ENCODE data around the gene MLLT10. TPM values are rescaled to one million over a fixed set of nuclear protein-coding genes. Genes with fewer than 3 reads are reported as not detected.

MLLT10 gene
- total RNA-seq, 1 donor from 2014 or later = 39.0 TPM

DNA sequence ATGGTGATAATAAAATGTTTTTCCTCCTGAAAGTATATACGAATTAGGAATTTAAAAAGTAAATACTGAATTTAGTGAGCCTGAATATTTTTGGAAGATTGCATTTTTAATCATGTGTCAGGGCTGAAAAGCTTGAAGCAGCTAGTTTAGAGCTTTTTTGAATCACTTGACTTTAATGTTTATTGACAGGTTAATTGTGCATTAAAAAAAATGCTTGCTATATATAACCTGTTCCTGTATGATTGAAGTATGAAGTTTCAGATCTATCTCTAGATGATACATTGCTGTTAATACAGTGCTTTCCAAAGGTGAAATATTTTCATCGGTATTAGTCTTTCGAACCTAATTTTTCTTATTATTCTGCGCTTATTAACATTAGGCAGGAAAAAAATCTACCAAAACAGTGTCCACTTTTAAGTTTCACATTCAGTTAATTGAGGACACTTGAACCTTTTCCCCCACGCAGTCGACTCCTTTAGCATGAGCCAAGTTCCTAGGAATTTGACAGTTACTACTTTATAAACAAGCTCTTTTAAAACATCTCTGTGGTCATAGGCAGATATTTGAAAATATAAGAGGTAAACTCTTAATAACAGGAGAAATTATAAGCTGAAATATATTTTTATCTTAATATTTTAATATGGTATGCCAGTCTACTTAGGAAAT is 187.1 kb downstream of the MLLT10 start:
- H3K4me1 Mint-ChIP-seq (ENCODE audit: low read depth) = peaks cover 26% of the 10 kb centered on the region
- DNase-seq (ENCODE audit: low spot score) = no peak
- no peaks in the 10 kb centered on the region for H3K27me3 Mint-ChIP-seq (ENCODE audit: low read depth)

DNA sequence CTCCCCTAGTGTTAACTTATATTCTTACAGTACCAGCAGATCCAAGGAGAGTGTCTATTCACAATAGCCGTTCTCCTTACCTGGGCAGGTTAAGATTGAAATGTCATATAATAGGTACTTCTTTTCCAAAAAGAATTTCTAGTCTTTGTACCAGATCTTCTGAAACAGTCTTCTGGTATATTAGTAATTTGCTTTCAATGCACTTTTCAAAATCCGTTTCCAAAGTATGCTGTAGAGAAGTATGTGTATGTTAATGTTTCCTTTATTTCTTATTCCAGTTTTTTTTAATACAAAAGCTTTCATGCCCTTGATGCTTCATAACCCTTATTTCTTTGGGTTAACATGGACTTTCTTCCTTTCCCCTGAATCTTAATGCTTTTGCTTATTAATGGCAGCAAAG is 188.2 kb downstream of the MLLT10 start:
- DNase-seq (ENCODE audit: low spot score) = no peak
- Mint-ChIP-seq H3K27me3 (ENCODE audit: low read depth) (no peaks in the 10 kb centered on the region), H3K4me1 (ENCODE audit: low read depth) (peaks cover 34% of the 10 kb centered on the region), H3K4me3 (ENCODE audit: unreplicated experiment) (no peak overlapping the region), H3K36me3 (ENCODE audit: low read depth) (peaks cover 8% of the 10 kb centered on the region), H3K27ac (ENCODE audit: unreplicated experiment) (no peak overlapping the region), H3K9me3 (ENCODE audit: low read depth) (no peaks in the 10 kb centered on the region)
- TF ChIP-seq, protein P1, sequence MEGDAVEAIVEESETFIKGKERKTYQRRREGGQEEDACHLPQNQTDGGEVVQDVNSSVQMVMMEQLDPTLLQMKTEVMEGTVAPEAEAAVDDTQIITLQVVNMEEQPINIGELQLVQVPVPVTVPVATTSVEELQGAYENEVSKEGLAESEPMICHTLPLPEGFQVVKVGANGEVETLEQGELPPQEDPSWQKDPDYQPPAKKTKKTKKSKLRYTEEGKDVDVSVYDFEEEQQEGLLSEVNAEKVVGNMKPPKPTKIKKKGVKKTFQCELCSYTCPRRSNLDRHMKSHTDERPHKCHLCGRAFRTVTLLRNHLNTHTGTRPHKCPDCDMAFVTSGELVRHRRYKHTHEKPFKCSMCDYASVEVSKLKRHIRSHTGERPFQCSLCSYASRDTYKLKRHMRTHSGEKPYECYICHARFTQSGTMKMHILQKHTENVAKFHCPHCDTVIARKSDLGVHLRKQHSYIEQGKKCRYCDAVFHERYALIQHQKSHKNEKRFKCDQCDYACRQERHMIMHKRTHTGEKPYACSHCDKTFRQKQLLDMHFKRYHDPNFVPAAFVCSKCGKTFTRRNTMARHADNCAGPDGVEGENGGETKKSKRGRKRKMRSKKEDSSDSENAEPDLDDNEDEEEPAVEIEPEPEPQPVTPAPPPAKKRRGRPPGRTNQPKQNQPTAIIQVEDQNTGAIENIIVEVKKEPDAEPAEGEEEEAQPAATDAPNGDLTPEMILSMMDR (IDR thresholded peaks at IDR 0.05) = no peak

More for the DNA sequence above, 187.1 kb downstream of the MLLT10 start:
- Mint-ChIP-seq H3K36me3 (ENCODE audit: low read depth) (peaks cover 8% of the 10 kb centered on the region), H3K27ac (ENCODE audit: unreplicated experiment) (no peak overlapping the region), H3K4me3 (ENCODE audit: unreplicated experiment) (no peak overlapping the region), H3K9me3 (ENCODE audit: low read depth) (no peaks in the 10 kb centered on the region)
- TF ChIP-seq, protein P1 (IDR thresholded peaks at IDR 0.05) = no peak

DNA sequence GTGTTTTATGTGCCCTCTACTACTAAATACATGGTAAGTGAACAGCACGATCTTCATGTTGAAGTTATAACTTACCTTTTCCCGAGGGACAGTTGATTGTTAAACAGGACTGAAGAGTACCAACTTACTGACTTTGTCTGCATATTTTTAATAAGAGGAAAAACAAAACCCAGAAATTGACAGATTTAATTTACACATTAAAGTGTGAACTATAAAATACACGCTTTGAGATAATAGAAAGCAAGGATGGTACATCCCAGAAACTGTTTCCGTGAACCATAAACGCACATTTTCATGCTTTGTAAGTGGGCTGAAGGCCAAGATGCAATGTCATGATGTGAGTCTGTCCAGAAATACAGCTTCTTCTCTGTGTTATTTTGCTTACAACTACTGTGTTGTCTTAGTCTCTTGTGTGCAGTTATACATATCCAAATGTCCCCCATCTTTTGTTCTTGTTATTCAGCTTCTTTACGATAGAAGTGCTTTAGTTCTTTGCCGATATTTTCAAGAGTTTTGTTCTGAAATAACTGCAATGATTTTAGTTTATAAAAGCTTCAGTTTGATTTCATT is 190.1 kb downstream of the MLLT10 start:
- peaks cover 42% of the 10 kb centered on the region for H3K4me1 Mint-ChIP-seq (ENCODE audit: low read depth)
- TF ChIP-seq, protein P1 (IDR thresholded peaks at IDR 0.05) = no peak
- H3K27ac Mint-ChIP-seq (ENCODE audit: unreplicated experiment) = peak overlapping the region; percentile 87
- peaks cover 3% of the 10 kb centered on the region for H3K36me3 Mint-ChIP-seq (ENCODE audit: low read depth)
- H3K27me3 Mint-ChIP-seq (ENCODE audit: low read depth) = no peaks in the 10 kb centered on the region
- no peaks in the 10 kb centered on the region for H3K9me3 Mint-ChIP-seq (ENCODE audit: low read depth)
- no peak overlapping the region for H3K4me3 Mint-ChIP-seq (ENCODE audit: unreplicated experiment)
- no peak for DNase-seq (ENCODE audit: low spot score)

DNA sequence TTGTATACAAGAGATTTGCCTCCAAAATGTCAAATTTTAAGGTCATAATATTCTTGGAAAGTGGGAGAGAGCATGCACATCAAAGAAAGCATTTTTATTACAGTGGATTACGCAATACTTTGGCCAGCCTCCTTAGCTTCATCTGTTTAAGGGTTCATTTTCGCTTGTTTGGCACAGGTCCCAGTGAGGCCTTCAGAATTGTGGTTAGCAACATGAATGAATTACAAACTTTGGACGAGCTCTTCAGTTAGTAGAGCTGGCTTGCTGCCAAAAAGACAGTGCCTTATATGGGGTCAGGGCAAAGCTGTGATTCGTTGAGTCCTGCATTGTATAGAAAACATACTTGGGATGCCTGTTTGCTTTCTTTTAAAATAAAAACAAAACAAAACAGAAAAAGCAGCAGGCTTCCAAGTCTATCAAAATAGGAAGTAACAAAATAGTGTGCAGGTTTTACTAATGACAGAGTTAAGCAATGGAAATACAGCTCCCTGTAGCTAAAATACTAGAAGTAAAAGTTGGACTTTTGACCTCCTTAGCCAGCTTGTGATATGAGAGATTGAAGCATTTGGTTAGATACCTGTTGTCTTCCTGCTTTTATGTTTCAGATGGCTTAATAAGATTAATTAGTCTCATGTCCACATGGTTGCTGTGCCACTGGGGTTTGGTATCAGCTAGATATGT is 190.8 kb downstream of the MLLT10 start:
- peaks cover 3% of the 10 kb centered on the region for H3K36me3 Mint-ChIP-seq (ENCODE audit: low read depth)
- H3K27ac Mint-ChIP-seq (ENCODE audit: unreplicated experiment) = peak overlapping the region; percentile 87
- H3K4me3 Mint-ChIP-seq (ENCODE audit: unreplicated experiment) = no peak overlapping the region
- no peak for DNase-seq (ENCODE audit: low spot score)
- peaks cover 46% of the 10 kb centered on the region for H3K4me1 Mint-ChIP-seq (ENCODE audit: low read depth)
- TF ChIP-seq, protein P1 (IDR thresholded peaks at IDR 0.05) = no peak
- no peaks in the 10 kb centered on the region for H3K27me3 Mint-ChIP-seq (ENCODE audit: low read depth)
- H3K9me3 Mint-ChIP-seq (ENCODE audit: low read depth) = no peaks in the 10 kb centered on the region

DNA sequence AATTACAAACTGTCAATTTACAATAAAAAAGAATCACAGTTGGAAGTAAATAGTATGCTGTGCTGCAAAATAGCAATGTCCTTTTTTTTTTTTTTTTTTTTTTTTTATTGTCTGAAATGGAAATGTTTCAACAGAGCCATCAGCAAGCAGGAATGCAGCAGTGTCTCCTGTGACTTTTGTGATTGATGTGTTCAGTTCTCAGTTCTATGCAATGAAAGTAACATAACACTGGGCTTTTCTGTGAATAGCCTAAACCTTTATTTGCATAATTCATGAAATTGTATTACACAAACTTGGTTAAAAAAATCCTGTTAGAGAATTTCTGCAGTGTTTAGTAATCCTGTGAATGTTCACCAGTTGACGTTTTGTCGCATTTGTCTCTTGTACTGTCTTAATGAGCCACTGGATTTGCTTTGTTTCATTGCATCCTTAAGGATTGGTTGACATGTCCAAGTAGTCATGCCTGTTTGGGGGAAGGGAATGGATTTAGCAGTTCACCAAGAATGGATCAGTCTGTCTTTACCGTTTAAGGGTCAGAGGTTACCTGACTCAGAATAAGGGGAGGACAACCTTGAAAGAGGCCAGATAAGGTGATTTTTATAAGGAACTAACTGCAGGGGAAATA is 192.7 kb downstream of the MLLT10 start:
- no peaks in the 10 kb centered on the region for H3K27me3 Mint-ChIP-seq (ENCODE audit: low read depth)
- peaks cover 3% of the 10 kb centered on the region for H3K36me3 Mint-ChIP-seq (ENCODE audit: low read depth)
- DNase-seq (ENCODE audit: low spot score) = no peak
- no peaks in the 10 kb centered on the region for H3K9me3 Mint-ChIP-seq (ENCODE audit: low read depth)
- TF ChIP-seq, protein P1 (IDR thresholded peaks at IDR 0.05) = no peak
- peak overlapping the region; percentile 3 for H3K27ac Mint-ChIP-seq (ENCODE audit: unreplicated experiment)
- H3K4me1 Mint-ChIP-seq (ENCODE audit: low read depth) = peaks cover 38% of the 10 kb centered on the region
- no peak overlapping the region for H3K4me3 Mint-ChIP-seq (ENCODE audit: unreplicated experiment)
